Fibroblast of pulmonary artery (primary cell): Measurements from ENCODE around the gene S1PR3.

Experiments
- DNase-seq: peaks from one replicate; pipeline ENCODE4 v3.0.0-alpha.2; 2010; ENCODE audit warnings: low read depth
- H3K4me3 ChIP-seq: replicated peaks from 2 replicates; pipeline ENCODE4 v1.5.1; 2011; ENCODE audit warnings: low read depth, mild to moderate bottlenecking, control low read depth, low read length, moderate library complexity
- TF ChIP-seq, protein P1 (sequence below): IDR thresholded peaks from 2 replicates; pipeline ENCODE4 v1.5.1; 2011; ENCODE audit warnings: mild to moderate bottlenecking, control low read depth, low read length, inconsistent platforms; ENCODE audit errors: missing control alignments

Gene S1PR3

DNA sequence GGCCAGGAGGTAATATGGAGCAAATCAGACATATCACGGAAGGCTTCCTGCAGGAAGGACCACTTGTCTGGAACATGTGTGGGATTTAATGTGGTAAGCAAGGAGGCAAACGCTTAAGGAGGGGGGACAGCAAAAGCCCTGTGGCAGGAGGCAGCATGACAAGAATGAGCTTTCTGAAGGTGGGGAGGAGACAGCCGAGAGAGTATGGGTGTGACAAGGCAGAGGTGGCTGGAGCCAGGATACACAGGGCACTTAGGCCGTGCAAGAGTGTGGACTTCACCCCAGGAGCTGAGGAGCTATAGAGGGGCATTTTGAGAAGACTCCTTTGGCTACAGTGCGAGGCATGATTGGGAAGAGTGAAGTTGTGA is 14.4 kb upstream of the S1PR3 start:
- DNase-seq = no peak
- H3K4me3 ChIP-seq = no peak overlapping the region
- TF ChIP-seq, protein P1, sequence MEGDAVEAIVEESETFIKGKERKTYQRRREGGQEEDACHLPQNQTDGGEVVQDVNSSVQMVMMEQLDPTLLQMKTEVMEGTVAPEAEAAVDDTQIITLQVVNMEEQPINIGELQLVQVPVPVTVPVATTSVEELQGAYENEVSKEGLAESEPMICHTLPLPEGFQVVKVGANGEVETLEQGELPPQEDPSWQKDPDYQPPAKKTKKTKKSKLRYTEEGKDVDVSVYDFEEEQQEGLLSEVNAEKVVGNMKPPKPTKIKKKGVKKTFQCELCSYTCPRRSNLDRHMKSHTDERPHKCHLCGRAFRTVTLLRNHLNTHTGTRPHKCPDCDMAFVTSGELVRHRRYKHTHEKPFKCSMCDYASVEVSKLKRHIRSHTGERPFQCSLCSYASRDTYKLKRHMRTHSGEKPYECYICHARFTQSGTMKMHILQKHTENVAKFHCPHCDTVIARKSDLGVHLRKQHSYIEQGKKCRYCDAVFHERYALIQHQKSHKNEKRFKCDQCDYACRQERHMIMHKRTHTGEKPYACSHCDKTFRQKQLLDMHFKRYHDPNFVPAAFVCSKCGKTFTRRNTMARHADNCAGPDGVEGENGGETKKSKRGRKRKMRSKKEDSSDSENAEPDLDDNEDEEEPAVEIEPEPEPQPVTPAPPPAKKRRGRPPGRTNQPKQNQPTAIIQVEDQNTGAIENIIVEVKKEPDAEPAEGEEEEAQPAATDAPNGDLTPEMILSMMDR = no peak

DNA sequence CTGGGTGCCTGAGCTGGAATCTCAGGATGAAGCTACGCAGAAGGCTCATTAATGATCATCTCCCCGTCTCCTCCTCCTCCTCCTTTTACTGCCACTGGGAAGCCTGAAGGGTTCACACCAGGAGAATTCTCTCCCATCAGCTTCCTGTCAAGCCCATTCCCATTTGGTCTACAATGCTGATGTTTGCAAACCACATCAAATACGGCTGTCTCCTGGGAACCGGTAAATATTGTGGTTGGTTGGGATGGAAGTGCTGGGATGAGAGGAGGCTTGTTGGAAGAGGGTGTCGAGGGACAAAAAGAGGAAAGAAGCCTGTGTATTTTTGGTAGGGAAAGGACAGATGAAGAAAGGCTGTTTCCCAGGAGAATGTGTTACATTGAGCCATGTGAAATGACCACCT is 13.2 kb upstream of the S1PR3 start:
- TF ChIP-seq, protein P1 = no peak
- DNase-seq = no peak

DNA sequence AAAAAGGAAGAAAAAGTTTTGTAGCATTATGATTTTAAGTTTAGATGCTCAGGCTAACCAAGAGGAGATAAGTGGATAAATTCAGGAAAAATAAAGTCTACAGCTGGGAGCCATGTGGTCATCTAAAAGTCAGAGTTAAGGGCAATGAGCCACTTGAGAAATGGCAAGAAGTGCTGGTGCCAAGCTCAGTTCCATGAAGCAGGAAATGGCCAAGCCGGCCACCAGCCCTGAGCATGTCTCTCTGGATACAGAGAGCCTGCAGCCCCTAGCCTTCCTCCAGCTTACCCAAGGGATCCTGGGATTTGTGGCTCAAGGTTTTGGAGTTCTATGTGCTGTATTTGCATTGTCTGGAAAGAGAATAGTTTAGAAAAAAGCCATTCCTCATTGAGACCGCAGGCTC is 12.2 kb upstream of the S1PR3 start:
- no peak overlapping the region for H3K4me3 ChIP-seq
- TF ChIP-seq, protein P1 = no peak
- DNase-seq = no peak

More for the DNA sequence above, 13.2 kb upstream of the S1PR3 start:
- no peak overlapping the region for H3K4me3 ChIP-seq

DNA sequence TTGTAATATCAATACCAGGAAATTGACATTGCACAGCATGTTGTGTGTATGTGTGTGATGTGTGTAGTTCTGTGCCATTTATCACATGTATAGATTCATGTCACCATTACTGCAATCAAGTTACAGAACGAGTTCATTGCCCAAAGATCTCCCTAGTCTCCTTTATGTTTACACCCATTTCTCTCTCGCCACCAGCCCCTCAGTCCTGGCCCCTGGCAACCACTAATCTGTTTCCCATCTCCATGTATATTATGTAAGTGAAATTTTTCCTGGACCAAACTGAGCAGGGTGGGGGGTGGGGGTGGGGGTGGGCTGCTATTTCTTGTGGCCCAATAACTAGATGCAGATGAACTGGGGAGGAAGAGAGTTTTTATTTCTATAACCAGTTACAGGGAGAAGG is 11.5 kb upstream of the S1PR3 start:
- DNase-seq = no peak
- no peak overlapping the region for H3K4me3 ChIP-seq
- TF ChIP-seq, protein P1 = no peak

DNA sequence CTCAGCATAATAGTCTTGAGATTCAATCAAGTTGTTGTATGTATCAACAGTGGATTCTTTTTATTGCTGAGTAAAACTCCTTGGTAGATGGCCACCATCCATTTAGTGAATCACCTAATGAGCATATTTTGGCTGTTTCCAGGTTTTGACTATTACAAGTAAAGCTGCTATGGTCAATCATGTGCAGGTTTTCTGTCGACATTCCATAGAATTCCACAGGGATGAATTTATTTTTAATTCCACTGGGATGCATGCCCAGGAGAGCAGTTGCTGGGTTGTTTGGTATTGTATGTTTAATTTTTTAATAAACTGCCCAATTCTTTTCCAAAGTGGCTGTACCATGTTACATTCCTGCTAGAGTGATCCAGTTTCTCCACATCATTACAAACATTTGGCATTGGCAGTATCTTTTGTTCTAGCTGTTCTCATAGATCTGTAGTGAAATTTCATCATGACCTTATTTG is 10.5 kb upstream of the S1PR3 start:
- TF ChIP-seq, protein P1 = no peak
- no peak for DNase-seq
- H3K4me3 ChIP-seq = no peak overlapping the region

DNA sequence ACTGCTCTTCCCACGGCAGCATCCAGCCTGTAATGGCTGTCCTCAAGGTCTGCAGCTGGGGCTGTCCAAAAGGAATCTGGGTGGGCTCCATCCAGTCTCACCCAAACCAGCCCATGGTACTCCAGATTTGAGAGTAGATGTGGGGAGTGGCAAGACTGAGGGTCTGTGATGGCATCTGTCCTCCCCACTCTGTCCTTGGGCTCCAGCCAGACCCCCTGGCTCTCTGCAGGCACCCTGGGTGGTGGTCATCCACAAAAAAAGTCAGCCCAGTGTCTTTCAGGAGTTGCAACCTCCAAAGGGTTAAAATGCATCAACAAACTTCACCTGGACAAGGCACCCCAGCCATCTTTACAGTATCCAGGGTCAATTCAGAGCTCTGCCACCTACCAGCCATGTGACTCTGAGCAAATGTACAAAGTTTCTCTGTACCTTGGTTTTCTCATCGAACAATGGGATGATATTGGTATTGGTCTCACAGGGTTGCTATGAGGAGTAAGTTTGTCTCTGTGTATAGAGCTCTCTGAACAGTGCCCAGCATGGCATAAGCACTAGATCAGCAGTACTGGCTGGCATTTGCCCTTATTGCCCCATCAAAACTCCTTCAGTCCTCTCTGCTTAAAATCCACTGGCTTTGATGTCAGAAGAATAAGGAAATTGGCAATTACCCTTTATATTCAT is 7.3 kb upstream of the S1PR3 start:
- H3K4me3 ChIP-seq = no peak overlapping the region
- DNase-seq = no peak
- TF ChIP-seq, protein P1 = no peak

DNA sequence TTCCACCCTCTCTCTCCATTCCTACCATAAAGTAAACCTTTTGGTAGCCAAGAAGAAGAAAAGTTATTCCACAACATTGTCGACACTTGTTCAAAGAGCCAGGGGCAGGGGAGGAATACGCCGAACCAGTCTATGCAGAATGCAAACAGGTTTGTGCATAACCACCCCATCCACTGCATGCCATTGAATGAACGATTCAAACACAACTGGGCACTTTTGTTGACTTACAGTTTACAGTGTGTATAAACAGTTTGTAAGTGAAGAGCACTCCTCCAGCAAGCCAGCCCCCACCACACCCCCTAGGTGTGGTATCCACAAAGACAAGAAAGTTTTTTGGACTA is 6.8 kb upstream of the S1PR3 start:
- no peak for DNase-seq
- no peak overlapping the region for H3K4me3 ChIP-seq
- TF ChIP-seq, protein P1 = no peak
